Thyroid gland (tissue), 4 donors: ENCODE data around the gene ATXN7L1.

Experiments
- CTCF ChIP-seq, 6 experiments: fragments of 200-600 bp in 3 of 6; fragments of 450-650 bp in 3 of 6; sonication (generic) in 3 of 6; IDR thresholded peaks; one replicate each; pipeline ENCODE4 v1.5.1; 2016 to 2019; ENCODE audit warnings: antibody characterized with exemption in 6 of 6, mild to moderate bottlenecking in 2 of 6, inconsistent platforms in 1 of 6, moderate library complexity in 1 of 6
- POLR2A ChIP-seq, 2 donors: fragments of 450-650 bp; IDR thresholded peaks; one replicate each; pipeline ENCODE4 v1.6.1; 2017; ENCODE audit warnings: antibody characterized with exemption in 2 of 2, mild to moderate bottlenecking in 2 of 2, moderate library complexity in 1 of 2

- TF ChIP-seq CTCF (IDR thresholded peaks at IDR 0.05) = no peak
- TF ChIP-seq POLR2A (IDR thresholded peaks at IDR 0.05) = no peak
These were observed 198.4 kb downstream of the ATXN7L1 start for GRCh38 chr7:105677817-105678573.
